HG03025 (cell line): ENCODE measurements around the gene AGTRAP.

Experiments
- ATAC-seq: cut with Tn5 transposase; IDR thresholded peaks from one replicate; pipeline ENCODE4 v1.9.1; 2021; ENCODE audit warnings: mild to moderate bottlenecking, moderate library complexity; ENCODE audit not compliant: unreplicated experiment, low FRiP score

The AGTRAP gene

GRCh38 chr1:11795238-11795890 lies 59.4 kb downstream of the AGTRAP start:
- ATAC-seq: no peak

GRCh38 chr1:11796036-11796828 lies 60.3 kb downstream of the AGTRAP start:
- ATAC-seq: no peak

DNA sequence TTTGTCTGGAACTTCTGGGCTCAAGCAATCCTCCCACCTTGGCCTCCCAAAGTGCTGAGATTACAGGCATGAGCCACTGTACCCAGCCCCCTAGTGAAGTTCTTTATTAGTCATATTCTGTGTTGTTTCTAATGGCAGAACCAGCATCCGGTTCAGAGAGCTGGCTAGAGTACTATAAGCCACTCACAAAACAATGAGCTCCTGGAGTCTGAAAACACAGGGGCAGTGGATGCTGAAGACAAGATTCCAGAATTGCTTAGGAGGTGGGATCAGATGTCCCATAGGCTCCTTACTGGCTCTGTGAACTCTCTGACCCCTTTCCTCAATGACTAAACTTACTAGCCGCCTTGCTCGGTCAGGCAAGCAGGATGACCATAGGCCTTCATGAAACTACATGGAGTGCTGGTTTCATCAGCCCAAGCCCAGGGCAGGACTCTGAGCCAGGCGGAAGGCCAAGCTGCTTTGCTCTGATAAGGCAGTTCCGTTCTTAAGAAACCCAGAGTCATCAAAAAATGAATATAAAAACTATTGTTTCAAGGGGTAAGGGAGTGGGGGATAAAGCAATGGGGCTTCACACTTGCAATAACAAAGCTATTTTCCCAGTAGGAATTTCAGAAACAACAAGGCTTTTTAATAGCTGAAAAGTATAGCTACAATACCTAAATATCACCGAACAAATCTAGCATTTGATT lies 61.7 kb downstream of the AGTRAP start:
- ATAC-seq: no peak

- ATAC-seq: no peak
Observed at GRCh38 chr1:11799099-11799498, 63.2 kb downstream of the AGTRAP start.

DNA sequence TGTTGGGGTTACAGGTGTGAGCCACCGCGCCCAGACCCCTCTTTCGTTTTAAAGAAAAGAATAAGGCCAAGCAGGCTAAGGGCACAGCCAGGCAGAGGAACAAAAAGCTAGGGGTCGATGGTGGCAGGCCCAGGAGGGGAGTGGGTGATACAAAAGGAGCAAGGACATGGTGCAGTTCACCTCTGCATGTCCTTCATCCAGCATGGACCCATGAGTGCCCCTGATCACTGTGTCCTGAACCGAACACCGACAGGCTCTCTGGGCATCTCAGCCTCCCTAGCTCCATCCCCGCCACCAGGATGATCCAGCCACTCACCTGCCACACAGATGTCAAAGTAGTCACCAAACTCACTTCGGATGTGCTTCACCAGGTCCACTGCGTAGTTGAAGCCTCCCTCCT lies 64.0 kb downstream of the AGTRAP start:
- ATAC-seq: no peak

GRCh38 chr1:11800391-11800755 lies 64.4 kb downstream of the AGTRAP start:
- ATAC-seq: no peak
